Cardiac fibroblast (primary cell): ENCODE measurements around the gene NHERF1.

Experiments used
- DNase-seq, 2 donors: peaks; one replicate each; pipeline versions ENCODE4 v3.0.0 to v3.0.0-alpha.2; 2010; ENCODE audit warnings: low read depth in 2 of 2
- H3K4me3 ChIP-seq, 2 donors: replicated peaks in 1 of 2; 1 replicate in 1 of 2; 2 replicates in 1 of 2; pipeline ENCODE4 v1.5.1; 2011; ENCODE audit warnings: low read depth in 2 of 2, low read length in 2 of 2, mild to moderate bottlenecking in 2 of 2, moderate library complexity in 1 of 2
- CTCF ChIP-seq: IDR thresholded peaks from one replicate; pipeline ENCODE4 v1.5.1; 2011; ENCODE audit warnings: low read depth, mild to moderate bottlenecking, low read length, inconsistent platforms

The NHERF1 gene

DNA sequence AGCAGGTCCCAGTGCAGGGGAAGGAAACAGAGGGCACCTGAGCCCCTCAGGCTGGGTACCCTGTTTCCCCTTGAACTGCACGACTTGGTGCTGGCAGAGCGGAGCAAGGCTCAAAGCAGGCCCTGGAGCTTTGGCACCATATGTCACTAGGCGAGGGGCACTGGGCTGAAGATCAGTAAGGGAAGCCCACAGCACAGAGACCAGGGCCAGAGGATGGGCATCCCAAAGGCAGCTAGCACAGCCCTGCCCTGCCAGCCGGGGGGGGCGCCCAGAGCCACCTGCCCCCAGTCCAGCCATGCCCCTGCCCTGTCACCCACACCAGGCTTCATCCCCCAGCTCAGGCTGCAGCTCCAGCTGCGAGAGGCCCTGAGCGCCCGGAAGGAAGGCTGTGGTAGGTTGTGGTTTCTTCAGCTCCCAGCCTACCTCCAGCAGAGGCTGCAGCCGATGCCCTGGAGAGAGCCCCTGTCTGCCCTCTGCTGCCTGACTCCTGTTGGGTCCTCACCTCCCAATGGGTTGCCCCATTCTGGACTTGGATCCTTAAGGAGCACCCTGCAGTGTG lies 10.9 kb downstream of the NHERF1 start:
- DNase-seq = no peak
- no peak for TF ChIP-seq CTCF
- no peak overlapping the region for H3K4me3 ChIP-seq

DNA sequence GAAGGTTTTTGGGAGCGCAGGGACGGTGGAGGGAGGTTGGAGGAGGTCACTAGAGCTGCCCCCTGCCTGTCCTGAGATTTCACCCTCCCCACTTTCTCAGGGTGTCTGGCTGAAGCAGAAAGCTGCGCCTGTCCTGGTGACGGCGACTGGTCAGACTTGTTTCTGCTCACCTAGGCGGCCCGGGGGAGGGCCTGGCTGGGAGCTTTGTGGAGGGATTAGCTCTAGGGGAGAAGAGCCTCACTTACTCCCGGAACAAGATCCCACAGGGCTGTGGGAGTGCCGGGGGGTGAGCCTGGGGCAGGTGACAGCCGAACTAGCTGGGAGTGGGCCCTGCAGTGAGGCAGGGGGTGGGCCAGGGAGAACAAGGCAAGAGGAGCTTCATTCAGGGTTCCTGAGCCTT lies 11.5 kb downstream of the NHERF1 start:
- no peak for DNase-seq
- TF ChIP-seq CTCF = no peak
- no peak overlapping the region for H3K4me3 ChIP-seq

GRCh38 chr17:74760404-74761105 lies 12.1 kb downstream of the NHERF1 start:
- H3K4me3 ChIP-seq = no peak overlapping the region
- TF ChIP-seq CTCF = no peak
- no peak for DNase-seq

- DNase-seq = no peak
- no peak overlapping the region for H3K4me3 ChIP-seq
- no peak for TF ChIP-seq CTCF
Observed at GRCh38 chr17:74761419-74761818, 13.0 kb downstream of the NHERF1 start.

DNA sequence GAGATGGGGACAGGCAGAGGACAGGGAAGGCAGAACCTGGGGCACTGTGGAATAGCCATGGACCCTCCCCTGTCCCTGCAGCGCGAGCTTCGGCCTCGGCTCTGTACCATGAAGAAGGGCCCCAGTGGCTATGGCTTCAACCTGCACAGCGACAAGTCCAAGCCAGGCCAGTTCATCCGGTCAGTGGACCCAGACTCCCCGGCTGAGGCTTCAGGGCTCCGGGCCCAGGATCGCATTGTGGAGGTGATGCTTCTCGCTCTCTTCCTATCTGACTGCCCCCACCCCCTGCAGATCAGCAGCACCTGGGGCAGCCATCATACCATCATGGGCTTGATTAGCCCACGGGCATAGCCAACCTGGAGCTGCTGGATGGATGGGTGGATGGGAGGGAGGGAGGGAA lies 13.5 kb downstream of the NHERF1 start:
- DNase-seq = no peak
- H3K4me3 ChIP-seq = no peak overlapping the region
- no peak for TF ChIP-seq CTCF

- no peak for DNase-seq
- no peak overlapping the region for H3K4me3 ChIP-seq
- no peak for TF ChIP-seq CTCF
Observed at GRCh38 chr17:74763565-74764387, 15.3 kb downstream of the NHERF1 start.
